GM18873 (cell line): ENCODE results near the gene ZNF12.
A peak's percentile ranks its signal among the peaks of the same experiment; 100 is the strongest.
"Not testable (repeated sequence)": the region's sequence is repeated elsewhere in the genome, so short reads cannot be mapped to it uniquely, and the experiment has no call there.

Experiments
- ATAC-seq: cut with Tn5 transposase; IDR thresholded peaks from one replicate; pipeline ENCODE4 v1.9.1; 2021; ENCODE audit warnings: mild to moderate bottlenecking, moderate library complexity, moderate number of reproducible peaks; ENCODE audit not compliant: unreplicated experiment, low FRiP score

The ZNF12 gene

DNA sequence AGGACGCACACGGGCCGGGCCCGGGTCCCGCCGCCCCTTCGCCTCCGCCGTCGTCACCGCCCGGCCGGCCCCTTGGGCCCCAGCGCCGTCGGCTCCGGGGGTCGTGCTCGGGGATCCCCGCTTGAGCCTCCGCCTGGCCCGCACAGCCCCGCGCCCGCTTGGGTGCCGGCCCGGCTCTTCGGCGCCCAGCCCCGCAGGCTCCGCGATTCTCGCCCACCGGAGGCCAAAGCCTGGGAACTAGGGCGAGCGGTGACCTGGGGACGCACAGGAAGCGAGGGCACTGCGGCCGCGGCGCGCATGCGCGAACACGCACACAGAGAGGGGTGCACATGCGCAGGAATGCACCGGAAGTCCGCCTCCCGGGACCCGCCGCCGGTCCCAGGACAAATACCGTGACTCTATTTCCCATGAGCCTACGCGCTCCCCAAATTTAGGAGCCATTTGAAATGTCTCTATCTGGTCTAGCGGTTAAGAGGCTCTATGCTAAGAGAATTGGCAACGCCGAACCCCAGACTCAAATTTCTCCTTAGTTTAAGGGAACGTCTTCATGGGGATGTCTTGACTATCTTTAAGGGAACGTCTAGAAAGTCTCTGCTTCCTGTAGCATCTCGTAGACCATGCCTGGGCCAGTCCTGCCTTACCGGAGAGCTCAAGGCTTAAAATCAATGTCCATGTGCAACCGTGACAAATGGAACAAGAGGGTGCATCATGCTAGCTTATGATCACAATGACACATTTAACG is at the start of gene ZNF12:
TSS of gene ZNF12 (minus strand) at position 282 of the 742 bp plus-strand sequence. CDS start 1,774 bp downstream, outside the sequence.
- ATAC-seq: peak; percentile 75

DNA sequence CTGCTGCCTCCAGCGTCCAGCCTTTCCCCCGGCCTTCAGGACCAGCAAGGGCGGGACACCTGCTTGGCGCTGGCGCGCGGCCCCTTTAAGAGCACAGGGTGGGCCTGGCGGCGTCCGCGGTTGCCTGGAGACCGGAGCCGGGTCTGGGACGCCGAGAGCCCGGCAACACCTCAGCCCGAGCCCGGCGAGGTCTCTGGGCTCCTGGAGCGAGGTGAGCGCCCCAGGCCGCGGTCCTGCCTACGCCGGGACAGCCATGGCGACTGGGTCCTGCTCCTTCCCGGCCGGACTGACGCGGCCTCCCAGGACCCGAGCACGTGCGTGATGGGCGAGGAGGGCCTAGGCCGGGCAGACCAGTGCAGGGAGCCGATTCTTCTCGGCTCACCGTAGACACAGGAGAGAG is 47.2 kb upstream of the ZNF12 start, which contains the start of gene RSPH10B2:
TSS of gene RSPH10B2 (plus strand) at position 140 of the 400 bp plus-strand sequence. CDS start 3,575 bp downstream, outside the sequence.
- not testable (repeated sequence) for ATAC-seq

DNA sequence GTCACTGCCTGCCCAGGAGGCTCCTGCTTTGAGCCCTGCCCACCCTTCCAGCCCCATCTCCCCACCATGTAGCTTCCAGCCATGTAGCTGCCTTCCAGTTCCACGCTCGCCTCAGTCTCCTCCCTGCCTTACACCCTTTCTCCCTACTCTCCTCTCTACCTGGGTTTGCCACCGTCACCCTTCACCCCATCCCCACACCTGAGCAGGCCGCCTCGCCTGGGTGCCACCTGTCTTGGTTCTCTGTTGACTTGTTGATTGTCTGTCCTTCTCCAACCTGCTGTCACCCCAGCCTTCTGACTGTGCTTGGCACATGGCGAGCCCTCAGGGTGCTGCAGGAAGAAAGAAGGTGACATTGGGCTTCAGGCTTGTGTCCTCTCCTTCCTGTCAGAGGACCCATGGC is 43.4 kb upstream of the ZNF12 start:
- not testable (repeated sequence) for ATAC-seq

DNA sequence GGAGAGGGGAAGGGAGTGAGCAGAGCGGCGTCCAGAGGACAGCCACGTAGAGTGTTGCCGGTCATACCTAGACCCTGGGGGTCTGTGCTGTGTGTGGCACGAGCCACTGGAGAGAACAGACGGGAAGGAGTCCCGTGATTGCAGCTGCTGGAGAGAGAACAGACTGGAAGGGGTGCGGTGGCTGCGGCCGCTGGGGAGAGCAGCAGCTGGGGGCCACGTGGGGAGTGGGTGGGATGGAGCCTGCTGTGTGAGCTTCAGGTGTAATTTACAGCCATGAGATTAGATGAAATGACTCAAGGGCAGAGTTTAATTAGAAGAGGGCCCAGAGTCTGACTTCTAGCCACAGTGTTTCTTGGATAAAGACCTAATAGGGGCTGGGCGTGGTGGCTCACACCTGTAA is 42.6 kb upstream of the ZNF12 start:
- ATAC-seq: not testable (repeated sequence)

GRCh38 chr7:6744410-6745100 is 37.8 kb upstream of the ZNF12 start:
- not testable (repeated sequence) for ATAC-seq

GRCh38 chr7:6738415-6738814 is 31.7 kb upstream of the ZNF12 start:
- not testable (repeated sequence) for ATAC-seq

DNA sequence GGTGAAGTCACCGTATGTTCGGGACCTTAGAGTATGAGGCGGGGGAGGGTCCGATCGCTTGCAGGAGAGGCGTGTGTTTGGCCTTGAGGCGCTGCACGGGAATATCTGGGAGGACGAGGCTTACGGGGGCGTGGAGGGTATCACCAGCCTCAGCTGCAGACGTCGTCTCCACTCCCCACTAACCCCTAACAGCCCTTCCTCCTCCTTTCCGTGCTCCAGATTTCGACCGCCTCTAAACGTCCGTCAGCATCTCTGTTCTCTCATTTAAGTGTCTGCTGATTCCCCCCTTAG is 23.5 kb upstream of the ZNF12 start:
- no peak for ATAC-seq

DNA sequence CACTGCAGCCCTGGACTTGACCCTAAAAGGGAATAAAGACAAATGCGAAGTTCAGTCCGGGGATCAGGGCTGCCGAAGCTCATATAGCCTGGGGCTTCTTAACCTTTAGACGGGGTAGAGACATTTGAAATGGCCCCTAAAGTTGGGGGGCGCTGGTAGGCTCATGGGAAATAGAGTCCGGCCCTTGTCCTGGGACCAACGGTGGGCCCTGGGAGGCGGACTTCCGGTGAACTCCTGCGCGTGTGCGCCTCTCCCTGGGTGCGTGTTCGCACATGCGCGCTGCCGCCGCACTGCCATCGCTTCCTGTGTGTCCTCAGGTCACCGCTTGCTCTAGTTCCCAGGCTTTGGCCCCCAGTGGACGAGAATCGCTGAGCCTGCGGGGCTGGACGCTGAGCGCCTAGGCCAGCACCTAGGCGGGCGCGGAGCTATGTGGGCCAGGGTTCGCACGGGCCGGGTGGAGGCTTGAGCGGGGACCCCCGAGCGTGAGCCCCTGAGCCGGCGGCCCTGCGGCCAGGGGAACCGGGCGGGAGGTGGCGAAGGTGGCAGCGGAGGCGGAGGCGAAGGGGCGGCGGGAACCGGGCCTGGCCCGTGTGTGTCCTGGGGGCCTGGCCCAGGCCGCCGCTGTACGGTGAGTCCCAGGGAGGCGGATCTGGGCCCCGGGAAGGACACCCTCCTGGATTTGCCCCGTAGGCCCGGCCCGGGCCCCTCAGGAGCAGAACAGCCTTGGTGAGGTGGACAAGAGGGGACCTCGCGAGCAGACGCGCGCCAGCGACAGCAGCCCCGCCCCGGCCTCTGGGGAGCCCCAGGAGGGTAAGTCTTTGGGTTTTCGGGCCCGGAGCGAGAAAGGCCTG is 23.0 kb upstream of the ZNF12 start:
- peak; percentile 92 for ATAC-seq

DNA sequence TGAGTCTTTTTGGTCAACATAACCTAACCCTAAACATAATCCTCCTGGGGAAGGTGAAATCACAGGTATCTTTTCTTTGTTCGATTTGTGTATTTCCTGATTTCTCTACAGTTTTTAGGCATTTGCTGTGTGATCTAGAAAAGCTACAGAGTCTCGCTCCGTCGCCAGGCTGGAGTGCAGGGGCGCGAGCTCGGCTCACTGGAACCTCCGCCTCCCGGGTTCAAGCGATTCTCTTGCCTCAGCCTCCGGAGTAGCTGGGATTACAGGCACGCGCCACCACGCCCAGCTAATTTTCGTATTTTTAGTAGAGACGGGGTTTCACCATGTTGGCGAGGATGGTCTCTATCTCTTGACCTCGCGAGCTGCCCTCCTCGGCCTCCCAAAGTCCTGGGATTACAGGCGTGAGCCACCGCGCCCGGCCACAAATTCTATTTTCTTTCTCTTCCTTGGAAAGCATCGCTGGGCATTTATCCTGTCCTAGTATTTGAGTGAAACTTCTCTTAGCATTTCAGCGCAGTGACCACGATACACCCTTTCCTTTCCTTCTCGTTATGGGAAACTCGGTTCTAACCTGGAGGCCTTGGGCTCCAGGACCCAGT is 22.2 kb upstream of the ZNF12 start:
- not testable (repeated sequence) for ATAC-seq

GRCh38 chr7:6727663-6728062 is 20.9 kb upstream of the ZNF12 start:
- no peak for ATAC-seq

DNA sequence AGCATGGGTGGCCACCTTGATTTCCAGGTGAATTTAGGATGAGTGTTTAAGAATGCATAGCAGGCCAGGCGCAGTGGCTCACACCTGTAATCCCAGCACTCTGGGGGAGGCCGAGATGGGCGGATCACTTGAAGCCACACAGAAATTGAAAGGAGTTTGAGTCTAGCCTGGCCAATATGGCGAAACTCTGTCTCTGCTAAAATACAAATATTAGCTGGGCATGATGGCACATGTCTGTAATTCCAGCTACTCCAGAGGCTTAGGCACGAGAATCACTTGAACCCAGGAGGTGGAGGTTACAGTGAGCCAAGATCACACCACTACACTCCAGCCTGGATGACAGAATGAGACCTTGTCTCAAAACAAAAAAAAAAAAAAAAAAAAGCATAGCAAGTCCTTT is 19.6 kb upstream of the ZNF12 start:
- not testable (repeated sequence) for ATAC-seq

GRCh38 chr7:6725003-6725402 is 18.3 kb upstream of the ZNF12 start:
- ATAC-seq: peak; percentile 74

GRCh38 chr7:6724351-6724750 is 17.6 kb upstream of the ZNF12 start:
- ATAC-seq: not testable (repeated sequence)

GRCh38 chr7:6718124-6718523 is 11.4 kb upstream of the ZNF12 start:
- ATAC-seq: no peak

- not testable (repeated sequence) for ATAC-seq
Measured at GRCh38 chr7:6715898-6716297, 9.2 kb upstream of the ZNF12 start.

DNA sequence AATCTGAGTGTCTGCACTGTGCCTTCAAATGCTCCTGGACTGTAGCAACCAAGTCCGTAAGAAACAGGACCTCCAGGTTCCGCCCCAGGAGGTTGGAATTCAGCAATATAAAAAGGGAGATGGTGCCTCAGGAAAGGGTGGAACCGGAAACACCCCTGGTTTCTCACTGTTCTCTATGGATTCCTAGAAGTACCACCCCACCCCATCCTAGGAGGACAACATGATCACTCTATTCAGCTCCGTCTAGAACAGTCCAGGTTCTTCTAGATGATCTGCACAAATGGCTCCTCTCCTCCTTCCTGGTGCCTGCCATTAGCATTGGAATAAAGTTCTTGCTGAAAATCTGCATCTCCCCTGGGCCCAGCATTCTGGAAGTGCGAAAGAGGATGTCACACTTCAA is 7.6 kb upstream of the ZNF12 start:
- no peak for ATAC-seq

GRCh38 chr7:6709808-6710207 is 3.1 kb upstream of the ZNF12 start:
- no peak for ATAC-seq

DNA sequence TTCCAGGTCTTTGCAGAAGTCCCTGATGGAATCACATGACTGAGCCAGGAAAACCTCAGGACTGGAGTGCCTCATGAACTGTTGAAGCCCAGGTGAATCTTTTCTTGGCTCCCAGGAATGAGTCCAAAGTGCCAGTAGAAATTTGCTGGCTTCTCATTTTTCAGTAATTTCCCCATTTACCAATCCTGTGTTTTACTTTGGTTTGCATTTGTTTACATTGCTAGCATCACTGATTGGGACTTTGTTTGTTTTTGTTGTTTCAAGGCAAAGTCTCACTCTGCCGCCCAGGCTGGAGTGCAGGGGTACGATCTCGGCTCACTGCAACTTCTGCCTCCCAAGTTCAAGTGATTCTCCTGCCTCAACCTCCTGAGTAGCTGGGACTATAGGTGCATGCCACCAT is 1.6 kb upstream of the ZNF12 start:
- ATAC-seq: no peak

- peak; percentile 13 for ATAC-seq
Measured at GRCh38 chr7:6705959-6706665, 635 bp downstream of the ZNF12 start.

- ATAC-seq: no peak
Measured at GRCh38 chr7:6701860-6702259, 4.9 kb downstream of the ZNF12 start.
